HepG2 (cell line): ENCODE data around the gene TBC1D2B. TPM values are rescaled to one million over a fixed set of nuclear protein-coding genes. Genes with fewer than 3 reads are reported as not detected.
A peak's percentile ranks its signal among the peaks of the same experiment; 100 is the strongest.

Experiments
- AKAP8 ChIP-seq: sonication (generic); formaldehyde crosslinking; IDR thresholded peaks from 2 replicates; pipeline ENCODE4 v1.5.1; 2020; ENCODE audit warnings: mild to moderate bottlenecking, missing genetic modification reagents
- GMEB2 ChIP-seq: IDR thresholded peaks from 2 replicates; pipeline ENCODE4 v1.6.1; 2016; ENCODE audit warnings: missing biosample characterization, missing genetic modification reagents, low read depth
- HBP1 ChIP-seq: IDR thresholded peaks from 2 replicates; pipeline ENCODE4 v1.6.1; 2016; ENCODE audit warnings: low read depth, control low read depth
- HIVEP1 ChIP-seq: sonication (generic); formaldehyde crosslinking; IDR thresholded peaks from 2 replicates; pipeline ENCODE4 v1.4.0; 2020; ENCODE audit warnings: mild to moderate bottlenecking, missing genetic modification reagents
- IKZF5 ChIP-seq: IDR thresholded peaks from 2 replicates; pipeline ENCODE4 v1.6.1; 2018; ENCODE audit warnings: missing genetic modification reagents, mild to moderate bottlenecking, missing compliant biosample characterization
- MAF1 ChIP-seq: sonication (generic); formaldehyde crosslinking; IDR thresholded peaks from 2 replicates; pipeline ENCODE4 v1.5.0; 2020; ENCODE audit warnings: missing genetic modification reagents, borderline replicate concordance
- MED1 ChIP-seq: sonication (generic); formaldehyde crosslinking; IDR thresholded peaks from 2 replicates; pipeline ENCODE4 v1.4.0; 2020; ENCODE audit warnings: missing genetic modification reagents
- MLX ChIP-seq: IDR thresholded peaks from 2 replicates; pipeline ENCODE4 v1.6.1; 2016
- MXI1 ChIP-seq: IDR thresholded peaks from 3 replicates; pipeline ENCODE4 v1.6.1; 2012; ENCODE audit warnings: low read depth, low read length, inconsistent platforms, borderline replicate concordance
- NFYB ChIP-seq: sonication (generic); formaldehyde crosslinking; IDR thresholded peaks from 2 replicates; pipeline ENCODE4 v1.4.0; 2020; ENCODE audit warnings: missing genetic modification reagents
- PAF1 ChIP-seq: IDR thresholded peaks from 2 replicates; pipeline ENCODE4 v1.6.1; 2016; ENCODE audit warnings: missing genetic modification reagents, missing compliant biosample characterization
- RXRB ChIP-seq: IDR thresholded peaks from 2 replicates; pipeline ENCODE4 v1.6.1; 2016; ENCODE audit warnings: borderline replicate concordance, missing genetic modification reagents, missing compliant biosample characterization
- SALL2 ChIP-seq: sonication (generic); formaldehyde crosslinking; IDR thresholded peaks from 2 replicates; pipeline ENCODE4 v1.8.1; 2023; ENCODE audit warnings: mild to moderate bottlenecking, missing genetic modification reagents, inconsistent platforms
- SMAD9 ChIP-seq: sonication (generic); formaldehyde crosslinking; IDR thresholded peaks from 2 replicates; pipeline ENCODE4 v1.5.1; 2020; ENCODE audit warnings: mild to moderate bottlenecking, missing genetic modification reagents
- TERF1 ChIP-seq: sonication (generic); formaldehyde crosslinking; IDR thresholded peaks from 2 replicates; pipeline ENCODE4 v1.8.0; 2022; ENCODE audit warnings: mild to moderate bottlenecking, missing genetic modification reagents, moderate library complexity
- ZEB1 ChIP-seq: IDR thresholded peaks from 2 replicates; pipeline ENCODE4 v1.6.1; 2012; ENCODE audit warnings: mild to moderate bottlenecking, low read depth, inconsistent platforms; ENCODE audit not compliant: insufficient replicate concordance
- ZKSCAN5 ChIP-seq: sonication (generic); formaldehyde crosslinking; IDR thresholded peaks from 2 replicates; pipeline ENCODE4 v1.5.1; 2020; ENCODE audit warnings: mild to moderate bottlenecking, missing genetic modification reagents
- ZNF331 ChIP-seq: sonication (generic); formaldehyde crosslinking; IDR thresholded peaks from 2 replicates; pipeline ENCODE4 v1.4.0; 2020; ENCODE audit warnings: missing genetic modification reagents
- ZNF431 ChIP-seq: sonication (generic); formaldehyde crosslinking; IDR thresholded peaks from 2 replicates; pipeline ENCODE4 v1.9.0; 2022; ENCODE audit warnings: missing genetic modification reagents, low read depth, mild to moderate bottlenecking, borderline replicate concordance
- ZNF501 ChIP-seq: sonication (generic); formaldehyde crosslinking; IDR thresholded peaks from 2 replicates; pipeline ENCODE4 v1.5.1; 2020; ENCODE audit warnings: mild to moderate bottlenecking, moderate library complexity, missing genetic modification reagents
- ZNF547 ChIP-seq: sonication (generic); formaldehyde crosslinking; IDR thresholded peaks from 2 replicates; pipeline ENCODE4 v1.5.1; 2020; ENCODE audit warnings: mild to moderate bottlenecking, missing genetic modification reagents
- ZNF552 ChIP-seq: sonication (generic); formaldehyde crosslinking; IDR thresholded peaks from 2 replicates; pipeline ENCODE4 v1.9.0; 2022; ENCODE audit warnings: missing genetic modification reagents, mild to moderate bottlenecking, borderline replicate concordance
- ZNF556 ChIP-seq: sonication (generic); formaldehyde crosslinking; IDR thresholded peaks from 2 replicates; pipeline ENCODE4 v1.4.0; 2020; ENCODE audit warnings: mild to moderate bottlenecking, missing genetic modification reagents, borderline replicate concordance
- ZNF737 ChIP-seq: sonication (generic); formaldehyde crosslinking; IDR thresholded peaks from 2 replicates; pipeline ENCODE4 v1.5.0; 2020; ENCODE audit warnings: missing genetic modification reagents, mild to moderate bottlenecking, borderline replicate concordance
- ZNF777 ChIP-seq: sonication (generic); formaldehyde crosslinking; IDR thresholded peaks from 2 replicates; pipeline ENCODE4 v1.4.0; 2020; ENCODE audit warnings: missing genetic modification reagents
- ZSCAN29 ChIP-seq: sonication (generic); formaldehyde crosslinking; conservative IDR thresholded peaks from 2 replicates; pipeline ENCODE4 v1.4.0; 2020; ENCODE audit warnings: mild to moderate bottlenecking, missing genetic modification reagents
- polyA plus RNA-seq, 8 experiments: library from polyadenylated mRNA; depleted of rRNA in 3 of 8; stranded (reverse) in 7 of 8; unstranded in 1 of 8; fragments of >200 nt; fragmentation: Illumina TruSeq in 4 of 8; extraction: Trizol in 4 of 8; gene quantifications; 2 replicates each; pipeline versions ENCODE4 v1.2.1 to v1.2.3, GENCODE V29; 2011 to 2016; ENCODE audit warnings: low read depth in 4 of 8, missing spikeins in 1 of 8, mixed read lengths in 1 of 8; ENCODE audit not compliant: insufficient read depth in 1 of 8
- total RNA-seq, 5 experiments: library from RNA; depleted of rRNA; stranded (reverse); fragments of >200 nt; fragmentation: Illumina TruSeq; extraction: Trizol; gene quantifications; 2 replicates each; pipeline ENCODE4 v1.2.3, GENCODE V29; 2016; ENCODE audit warnings: low read depth in 1 of 5

TBC1D2B gene
- total and polyA plus RNA-seq, 2 of the 13 experiments (the other 11 are each of a cell fraction or from before 2014, with no cell fraction given), result 10.1 to 14.4 TPM

- TF ChIP-seq IKZF5 (CRISPR knock-in tag) (no peak), ZKSCAN5 (no peak), HIVEP1 (no peak), SALL2 (CRISPR knock-in tag) (no peak), RXRB (CRISPR knock-in tag) (no peak), ZEB1 (no peak), PAF1 (CRISPR knock-in tag) (no peak), ZNF737 (CRISPR knock-in tag) (no peak), ZNF331 (CRISPR knock-in tag) (0 out of 2 replicates have a peak, but pooled peaks have one; percentile 13), MED1 (no peak), TERF1 (CRISPR knock-in tag) (no peak), MLX (CRISPR knock-in tag) (no peak), SMAD9 (CRISPR knock-in tag) (no peak), ZNF552 (no peak), ZNF777 (CRISPR knock-in tag) (peak; percentile 95), ZNF556 (no peak), ZSCAN29 (CRISPR knock-in tag) (no peak), ZNF547 (CRISPR knock-in tag) (no peak), GMEB2 (CRISPR knock-in tag) (0 out of 2 replicates have a peak, but pooled peaks have one; percentile 19), ZNF431 (CRISPR knock-in tag) (no peak), NFYB (CRISPR knock-in tag) (no peak), MAF1 (CRISPR knock-in tag) (no peak), HBP1 (CRISPR knock-in tag) (peak; percentile 51; the same call in 1 of the 2 replicates), ZNF501 (CRISPR knock-in tag) (no peak), MXI1 (no peak), AKAP8 (CRISPR knock-in tag) (0 out of 2 replicates have a peak, but pooled peaks have one; percentile 27)
Observed at GRCh38 chr15:78077053-78077870, at the start of gene TBC1D2B (continued).
